NCI-H1417 treated with DMSO at 0.1 percent for 48 hours (cell line): ENCODE measurements around the gene IFI35.
"Not testable (repeated sequence)": the region's sequence is repeated elsewhere in the genome, so short reads cannot be mapped to it uniquely, and the experiment has no call there.

ENCODE experiments used
- DNase-seq: peaks from one replicate; lab custom pipeline; 2025; lab: John Stamatoyannopoulos, UW

The IFI35 gene

DNA sequence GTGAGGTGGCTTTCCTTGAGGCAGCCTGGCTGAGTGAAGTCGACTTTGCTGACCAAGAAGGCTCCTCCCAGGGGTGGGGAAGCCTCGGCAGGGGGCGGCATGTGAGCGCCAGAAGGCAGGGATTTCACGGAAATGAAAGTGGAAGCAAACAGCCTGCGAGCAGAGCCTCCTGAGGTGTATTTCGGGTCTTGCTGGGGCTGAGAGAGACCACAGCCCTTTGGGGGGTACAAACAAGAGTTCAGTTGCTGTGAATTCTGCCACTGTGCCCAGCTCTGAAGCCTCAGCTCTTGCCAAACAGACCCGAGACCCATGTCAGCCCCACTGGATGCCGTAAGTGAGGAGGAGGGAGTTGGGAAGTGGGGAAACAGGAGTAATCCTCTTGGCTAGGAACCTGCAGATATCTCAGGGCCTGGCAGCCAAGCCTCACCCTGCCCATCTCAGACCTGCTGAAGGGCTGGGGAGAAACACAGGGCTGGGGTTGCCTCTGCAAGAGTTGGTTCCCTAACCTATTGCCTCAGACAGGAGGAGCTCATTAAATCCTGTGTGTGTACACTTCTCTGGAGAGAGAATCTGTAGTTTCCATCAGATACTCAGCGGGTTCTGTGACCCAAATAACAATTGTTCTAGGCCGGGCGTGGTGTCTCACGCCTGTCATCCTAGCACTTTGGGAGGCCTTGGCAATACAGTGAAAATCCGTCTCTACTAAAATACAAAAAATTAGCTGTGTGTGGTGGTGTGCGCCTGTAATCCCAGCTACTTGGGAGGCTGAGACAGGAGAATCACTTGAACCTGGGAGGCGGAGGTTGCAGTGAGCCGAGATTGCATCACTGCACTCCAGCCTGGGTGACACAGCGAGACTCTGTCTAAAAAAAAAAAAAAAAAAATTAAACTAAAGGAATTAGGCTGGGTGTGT lies at the start of gene IFI35:
Gene IFI35, plus strand, starts transcription at position 146 of the 913 bp plus-strand sequence. Its CDS starts 164 bp downstream, at position 310.
- DNase-seq = no peak

DNA sequence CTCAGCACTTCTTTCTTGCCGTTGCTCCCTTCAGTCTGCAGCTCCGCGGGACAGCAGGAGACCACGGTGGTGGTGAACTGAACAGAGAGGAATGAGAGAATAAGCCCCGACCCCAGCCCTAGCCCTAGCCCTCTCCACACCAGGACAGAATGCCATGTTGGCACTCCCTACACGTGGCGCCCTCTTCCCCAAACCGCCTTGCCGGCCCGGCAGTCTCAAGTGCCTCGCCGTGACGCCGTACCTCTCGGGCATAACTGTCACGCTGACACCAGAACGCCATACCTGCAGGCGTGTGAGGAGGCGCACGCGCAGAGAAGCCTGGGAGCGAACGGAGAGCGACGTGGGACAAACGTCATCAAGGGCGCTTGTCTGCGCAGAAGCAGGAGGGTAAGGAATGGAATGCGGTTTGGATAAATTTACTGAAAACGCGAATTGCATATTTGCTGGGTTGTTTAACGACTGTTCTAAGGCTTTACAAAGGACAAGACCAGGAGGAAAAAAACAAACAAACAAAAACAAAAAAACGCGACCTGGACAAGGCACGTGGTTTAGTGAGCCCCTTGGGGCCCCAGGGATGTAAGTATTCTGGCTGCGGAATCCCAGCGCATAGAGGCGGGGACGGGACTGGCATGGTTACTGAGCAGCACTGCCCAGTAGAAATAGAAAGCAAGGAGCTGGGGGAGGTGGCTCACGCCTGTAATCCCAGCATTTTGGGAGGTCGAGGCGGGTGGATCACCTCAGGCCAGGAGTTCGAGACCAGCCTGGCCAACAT lies 42.2 kb upstream of the IFI35 start, which contains the start of gene AARSD1:
Gene AARSD1, minus strand, starts transcription at position 294 of the 772 bp plus-strand sequence. Its CDS starts 14 bp downstream, at position 280.
- DNase-seq = peak; percentile 54

DNA sequence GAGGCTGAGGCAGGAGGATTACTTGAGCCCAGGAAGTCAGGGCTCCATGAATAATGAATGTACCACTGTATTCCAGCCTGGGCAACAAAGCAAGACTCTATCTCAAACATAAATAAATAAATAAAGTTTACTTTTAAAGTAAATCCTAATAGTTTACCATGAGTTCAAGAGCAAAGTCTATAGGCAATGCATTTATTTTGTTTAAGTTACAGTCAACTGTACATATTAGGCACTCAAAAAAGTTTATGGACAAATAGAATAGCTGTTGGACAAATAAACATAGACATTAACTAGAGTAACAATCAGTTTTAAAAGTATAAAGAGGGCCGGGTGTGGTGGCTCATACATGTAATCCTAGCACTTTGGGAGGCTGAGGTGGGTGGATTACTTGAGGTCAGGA lies 38.7 kb upstream of the IFI35 start:
- DNase-seq = no peak

DNA sequence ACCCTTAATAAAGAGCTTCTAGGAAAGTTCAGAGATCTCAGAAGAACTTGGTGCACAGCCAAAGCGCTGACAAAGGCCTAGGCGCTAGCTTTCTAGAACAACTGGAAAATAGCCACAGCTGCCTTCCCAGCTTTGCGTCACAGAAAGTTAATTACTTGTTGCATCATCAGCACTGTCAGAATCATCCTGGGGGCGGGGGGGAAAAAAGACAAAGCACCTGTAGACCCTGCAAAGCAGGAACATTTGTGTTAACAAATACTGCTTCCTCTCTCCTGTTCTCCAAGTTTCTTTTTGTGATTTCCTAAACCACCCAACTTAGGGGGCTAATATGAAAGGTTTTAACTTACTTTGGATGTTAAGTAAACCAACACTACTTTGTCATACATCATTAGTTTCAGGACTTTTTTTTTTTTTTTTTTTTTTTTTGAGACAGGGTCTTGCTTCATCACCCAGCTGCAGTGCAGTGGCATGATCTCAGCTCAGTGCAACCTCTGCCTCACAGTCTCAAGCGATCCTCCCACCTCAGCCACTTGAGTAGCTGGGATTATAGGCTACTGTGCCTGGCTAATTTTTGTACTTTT lies 37.5 kb upstream of the IFI35 start:
- no peak for DNase-seq

DNA sequence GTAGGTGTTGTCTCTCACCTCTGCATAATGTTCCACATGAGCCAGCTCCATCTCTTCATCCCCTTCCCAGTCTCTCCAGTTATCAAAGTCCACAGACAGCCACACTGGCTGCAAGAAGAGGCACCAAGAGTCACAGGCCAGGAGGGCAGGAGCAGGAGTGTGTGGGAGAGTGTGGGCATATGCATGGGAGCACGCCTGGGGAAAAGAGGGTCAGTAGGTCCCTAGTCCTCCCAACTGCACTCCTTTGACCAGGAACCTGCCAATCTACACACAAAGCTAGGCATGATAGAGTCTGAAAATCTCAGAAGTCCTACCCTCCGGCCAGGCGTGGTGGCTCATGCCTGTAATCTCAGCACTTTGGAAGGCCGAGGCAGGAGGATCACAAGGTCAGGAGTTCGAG lies 35.0 kb upstream of the IFI35 start:
- DNase-seq = no peak

DNA sequence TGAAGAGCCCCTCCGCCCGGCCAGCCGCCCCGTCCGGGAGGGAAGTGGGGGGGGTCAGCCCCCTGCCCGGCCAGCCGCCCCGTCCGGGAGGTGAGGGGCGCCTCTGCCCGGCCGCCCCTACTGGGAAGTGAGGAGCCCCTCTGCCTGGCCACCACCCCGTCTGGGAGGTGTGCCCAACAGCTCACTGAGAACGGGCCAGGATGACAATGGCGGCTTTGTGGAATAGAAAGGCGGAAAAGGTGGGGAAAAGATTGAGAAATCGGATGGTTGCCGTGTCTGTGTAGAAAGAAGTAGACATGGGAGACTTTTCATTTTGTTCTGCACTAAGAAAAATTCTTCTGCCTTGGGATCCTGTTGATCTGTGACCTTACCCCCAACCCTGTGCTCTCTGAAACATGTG lies 33.3 kb upstream of the IFI35 start:
- not testable (repeated sequence) for DNase-seq

DNA sequence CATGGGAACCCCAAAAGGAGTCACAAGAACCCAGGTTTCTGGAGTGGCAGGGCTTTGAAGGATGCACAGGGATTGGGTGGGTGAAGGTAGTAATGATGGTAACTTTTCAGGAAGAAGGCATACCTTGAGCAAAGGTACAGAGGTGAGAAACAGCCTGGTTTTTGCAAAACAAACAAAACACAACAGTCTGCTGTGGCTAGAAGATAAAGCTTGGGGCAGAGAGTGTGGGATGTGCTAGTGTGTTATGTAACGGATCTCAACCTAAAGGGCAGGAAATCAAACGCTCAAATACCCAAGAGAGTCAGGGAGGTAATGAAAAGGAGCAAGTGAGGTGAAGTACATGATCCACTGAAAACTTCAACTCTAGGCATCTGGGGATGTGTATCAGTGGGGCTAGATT lies 31.3 kb upstream of the IFI35 start:
- DNase-seq = no peak

DNA sequence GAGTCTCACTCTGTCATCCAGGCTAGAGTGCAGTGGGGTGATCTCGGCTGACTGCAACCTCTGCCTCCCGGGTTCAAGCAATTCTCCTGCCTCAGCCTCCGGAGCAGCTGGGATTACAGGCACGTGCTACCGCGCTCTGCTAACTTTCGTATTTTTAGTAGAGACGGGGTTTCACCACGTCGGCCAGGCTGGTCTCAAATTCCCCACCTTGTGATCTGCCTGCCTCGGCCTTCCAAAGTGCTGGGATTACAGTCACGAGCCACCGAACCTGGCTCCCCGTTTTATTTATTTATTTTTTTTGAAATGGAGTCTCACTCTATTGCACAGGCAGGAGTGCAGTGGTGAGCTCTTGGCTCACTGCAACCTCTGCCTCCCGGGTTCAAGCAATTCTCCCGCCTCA lies 30.9 kb upstream of the IFI35 start:
- not testable (repeated sequence) for DNase-seq

DNA sequence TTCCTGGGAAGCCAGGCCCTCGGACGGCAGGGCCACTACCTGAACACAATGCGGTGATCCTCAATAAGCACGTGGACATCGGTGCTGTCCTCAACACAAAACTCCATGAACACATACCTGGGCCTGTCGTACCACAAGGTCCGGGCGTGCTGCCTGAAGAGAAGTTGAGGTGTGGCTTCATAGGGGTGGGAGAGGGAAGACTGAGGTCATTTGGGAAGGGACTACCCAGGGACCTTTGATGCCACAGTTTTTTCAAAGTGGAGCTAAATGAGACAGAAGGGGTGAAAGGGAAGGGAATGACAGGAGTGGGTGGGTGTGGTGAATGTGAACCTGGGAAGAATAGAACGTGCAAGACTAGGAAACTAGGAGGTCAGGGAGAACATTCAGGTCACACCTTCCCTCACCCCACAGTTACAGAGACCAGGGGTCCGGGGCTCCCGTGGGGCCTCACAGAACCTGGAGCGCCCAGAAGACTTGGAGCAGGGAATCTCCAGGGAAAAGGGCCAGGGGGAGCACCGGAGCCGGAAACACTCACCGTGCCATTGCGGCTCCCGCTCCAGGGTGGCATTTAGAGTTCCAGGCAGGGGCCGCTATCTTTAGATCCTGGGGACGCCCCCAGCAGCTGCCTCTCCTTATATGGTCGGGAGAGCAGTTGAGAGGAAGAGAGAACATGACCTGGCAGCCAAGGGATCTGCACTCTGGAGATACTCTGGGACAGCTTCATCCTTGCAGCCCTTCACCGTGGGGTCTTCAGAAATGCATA lies 26.9 kb upstream of the IFI35 start, which contains the start of gene PTGES3L:
Gene PTGES3L, minus strand, starts transcription at position 570 of the 763 bp plus-strand sequence. Its CDS starts 27 bp downstream, at position 543.
- peak; percentile 32 for DNase-seq

DNA sequence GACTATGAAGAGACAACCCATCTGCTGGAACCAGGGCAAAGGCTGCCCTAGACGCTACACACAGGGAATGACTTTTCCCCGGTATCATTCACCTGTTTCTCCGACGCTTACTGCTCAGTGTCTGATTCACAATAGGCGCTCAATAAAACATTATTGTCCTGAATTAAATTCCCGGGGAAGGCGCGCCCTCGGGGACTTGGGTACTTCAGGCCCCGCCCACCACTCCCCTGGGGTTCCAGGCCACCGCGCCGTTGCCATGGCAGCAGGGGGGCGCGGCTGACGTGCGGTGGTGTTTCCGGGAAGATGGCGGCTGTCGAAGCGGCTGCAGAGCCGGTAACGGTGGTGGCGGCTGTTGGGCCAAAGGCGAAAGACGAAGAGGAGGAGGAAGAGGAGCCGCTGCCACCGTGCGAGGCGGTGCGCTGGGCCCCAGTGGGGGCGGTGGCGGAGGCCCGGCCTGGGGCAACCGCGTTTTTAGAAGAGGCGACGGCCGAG lies 26.3 kb upstream of the IFI35 start, which contains the start of gene RUNDC1:
Gene RUNDC1, plus strand, starts transcription at position 292 of the 492 bp plus-strand sequence. Its CDS starts 12 bp downstream, at position 304.
- DNase-seq = peak; percentile 32

DNA sequence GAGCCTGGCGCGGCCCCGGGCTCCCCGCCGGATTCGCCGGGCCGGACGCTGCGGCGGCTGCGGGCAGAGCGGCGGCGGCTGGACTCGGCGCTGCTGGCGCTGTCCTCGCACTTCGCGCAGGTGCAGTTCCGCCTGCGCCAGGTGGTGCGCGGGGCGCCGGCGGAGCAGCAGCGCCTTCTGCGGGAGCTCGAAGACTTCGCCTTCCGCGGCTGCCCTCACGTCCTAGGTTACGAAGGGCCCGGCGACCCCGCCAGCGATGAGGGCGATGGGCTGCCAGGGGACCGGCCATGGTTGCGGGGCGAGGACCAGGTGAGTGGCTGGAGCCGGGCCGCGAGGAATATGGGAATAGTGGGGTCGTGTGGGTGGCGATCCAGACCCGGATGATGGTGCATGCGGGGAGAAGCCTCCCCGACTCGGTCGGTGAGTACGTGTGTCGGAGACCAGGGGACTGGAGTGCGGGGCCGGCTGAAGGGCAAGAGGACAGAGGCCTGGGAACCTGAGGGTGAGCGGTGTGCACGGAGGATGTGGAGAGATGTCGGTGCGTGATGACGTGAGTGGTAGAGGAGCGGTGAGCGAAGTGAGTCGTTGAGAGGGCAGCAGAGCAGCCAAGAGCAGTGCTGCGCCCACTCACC lies 25.7 kb upstream of the IFI35 start:
- no peak for DNase-seq

DNA sequence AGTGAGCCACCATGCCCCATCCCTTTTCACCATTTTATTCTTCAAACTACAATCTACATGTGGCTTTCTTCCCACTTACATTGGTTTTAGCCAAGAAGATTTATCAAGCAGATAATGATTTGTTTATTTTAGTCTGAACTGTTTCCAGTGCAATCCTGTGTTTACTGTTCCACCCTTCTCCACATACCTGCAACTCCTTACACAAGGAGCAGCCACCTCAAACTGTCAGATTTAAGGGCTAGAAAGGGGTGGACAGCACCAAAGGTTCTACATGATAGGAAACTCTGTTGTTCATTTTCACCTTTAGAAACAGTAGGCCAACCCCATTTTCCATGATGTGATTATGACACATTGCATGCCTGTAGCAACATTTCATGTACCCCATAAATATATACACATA lies 24.3 kb upstream of the IFI35 start:
- no peak for DNase-seq

DNA sequence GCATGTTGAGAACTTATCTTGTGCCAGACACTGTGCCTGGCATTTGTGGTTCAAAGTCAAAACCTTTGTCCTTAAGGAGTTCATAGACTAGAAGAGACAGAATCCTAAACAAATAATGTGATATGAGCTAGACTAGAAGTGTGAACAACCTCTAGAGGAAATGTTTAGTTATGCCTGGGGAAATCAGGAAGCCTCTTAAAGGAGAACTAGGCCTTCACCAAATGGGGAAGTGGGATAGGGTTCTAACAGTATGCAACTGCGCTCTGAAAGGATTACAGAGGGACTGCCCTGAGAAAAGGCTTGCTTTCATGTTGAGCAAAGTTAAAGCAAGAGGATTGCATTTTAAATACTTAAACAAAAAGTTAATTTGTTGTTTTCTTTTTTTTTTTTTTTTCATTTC lies 21.4 kb upstream of the IFI35 start:
- DNase-seq = no peak

DNA sequence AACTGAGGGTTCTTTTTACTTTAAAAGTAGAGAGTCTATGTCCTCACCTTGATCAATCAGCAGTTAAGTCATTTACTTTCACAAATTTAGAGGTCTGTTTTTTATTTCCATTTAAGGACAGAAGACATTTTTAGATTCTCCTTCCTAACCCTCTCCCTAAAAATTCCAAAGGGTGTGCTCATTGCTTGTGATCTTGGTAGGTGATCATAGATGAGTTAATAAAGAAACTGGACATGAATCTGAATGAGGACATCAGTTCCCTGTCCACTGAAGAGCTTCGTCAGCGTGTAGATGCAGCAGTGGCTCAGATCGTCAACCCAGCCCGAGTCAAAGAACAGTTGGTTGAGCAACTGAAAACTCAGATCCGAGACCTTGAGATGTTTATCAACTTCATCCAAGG lies 17.4 kb upstream of the IFI35 start:
- no peak for DNase-seq

DNA sequence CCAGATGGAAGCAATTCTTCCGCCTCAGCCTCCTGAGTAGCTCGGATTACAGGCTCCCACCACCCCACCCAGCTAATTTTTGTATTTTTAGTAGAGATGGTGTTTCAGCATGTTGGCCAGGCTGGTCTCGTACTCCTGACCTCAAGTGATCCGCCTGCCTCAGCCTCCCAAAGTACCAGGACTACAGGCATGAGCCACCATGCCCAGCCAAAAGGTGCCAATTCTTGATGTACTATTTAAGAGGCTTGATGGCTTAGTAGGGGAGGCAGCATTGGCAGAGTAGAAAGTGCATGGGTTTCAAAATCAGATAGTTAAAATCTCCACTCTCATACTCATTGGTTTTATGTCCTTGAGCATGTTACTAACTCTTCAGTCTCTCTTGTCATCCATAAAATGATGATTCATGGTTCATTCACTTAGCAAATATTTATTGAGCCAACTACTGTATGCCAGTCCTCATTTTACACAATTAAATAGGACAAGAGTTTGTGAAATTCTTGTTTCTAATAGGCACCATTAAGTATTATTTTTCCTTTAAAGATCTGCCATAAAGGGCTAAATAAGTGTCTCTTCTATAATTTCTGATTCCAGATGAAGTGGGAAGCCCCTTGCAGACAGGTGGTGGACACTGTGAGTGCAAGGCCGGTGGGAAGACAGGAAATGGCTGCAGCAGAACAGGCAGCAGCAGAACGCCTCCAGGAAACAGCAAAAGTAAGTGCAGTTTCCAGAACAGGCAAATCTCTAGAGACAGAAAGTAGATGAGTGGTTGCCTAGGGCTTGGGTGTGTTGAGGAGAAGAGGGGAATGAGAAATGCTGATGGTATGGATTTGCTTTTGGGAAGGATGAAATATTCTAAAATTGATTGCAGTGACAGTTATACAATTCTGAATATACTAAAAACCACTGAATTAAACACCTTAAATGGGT lies 16.6 kb upstream of the IFI35 start:
- no peak for DNase-seq

DNA sequence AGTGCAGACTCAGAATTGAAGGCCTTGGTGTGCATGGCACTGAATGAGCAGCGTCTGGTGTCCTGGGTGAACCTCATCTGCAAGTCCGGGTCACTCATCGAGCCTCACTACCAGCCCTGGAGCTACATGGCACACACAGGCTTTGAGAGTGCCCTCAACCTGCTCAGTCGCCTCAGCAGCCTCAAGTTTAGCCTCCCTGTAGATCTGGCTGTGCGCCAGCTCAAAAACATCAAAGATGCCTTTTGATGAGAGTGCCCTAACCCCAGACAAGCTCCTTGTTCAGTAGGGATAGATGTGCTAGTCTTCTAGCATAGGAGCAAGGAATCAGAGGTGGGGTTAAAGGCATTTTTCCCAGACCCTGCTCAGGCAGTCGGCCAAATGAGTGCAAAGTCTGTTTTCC lies 15.1 kb upstream of the IFI35 start:
- no peak for DNase-seq

DNA sequence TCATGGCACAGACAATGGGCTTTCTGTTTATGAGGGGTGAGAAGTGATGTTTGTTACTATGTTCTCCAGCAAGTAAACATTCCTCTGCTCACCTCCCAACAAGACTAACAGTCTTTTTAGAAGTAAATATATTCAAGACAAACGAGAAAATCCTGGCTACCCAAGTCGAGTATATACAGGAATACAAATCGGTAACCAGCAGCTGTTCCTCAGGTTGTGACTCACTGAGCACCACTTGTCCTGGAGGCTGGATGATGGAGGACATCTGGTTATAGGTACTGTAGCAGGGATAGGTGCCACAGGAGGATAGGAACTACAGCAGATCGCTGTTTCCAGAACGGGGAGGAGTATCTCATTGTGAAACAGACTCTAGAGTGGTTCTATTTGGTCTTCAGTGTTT lies 13.7 kb upstream of the IFI35 start:
- DNase-seq = no peak

DNA sequence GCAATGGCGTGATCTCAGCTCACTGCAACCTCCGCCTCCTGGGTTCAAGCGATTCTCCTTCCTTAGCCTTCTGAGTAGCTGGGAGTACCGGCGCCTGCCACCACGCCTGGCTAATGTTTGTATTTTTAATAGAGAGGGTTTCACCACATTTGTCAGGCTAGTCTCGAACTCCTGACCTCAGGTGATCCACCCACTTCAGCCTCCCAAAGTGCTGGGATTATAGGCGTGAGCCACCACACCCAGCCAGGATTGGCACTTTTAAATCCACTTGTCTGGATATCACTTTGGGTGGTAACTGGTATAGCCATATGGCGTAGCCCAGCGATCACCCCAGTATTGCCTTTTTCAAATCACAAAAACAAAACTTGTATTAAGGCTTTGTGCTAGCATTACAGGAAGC lies 12.7 kb upstream of the IFI35 start:
- not testable (repeated sequence) for DNase-seq

DNA sequence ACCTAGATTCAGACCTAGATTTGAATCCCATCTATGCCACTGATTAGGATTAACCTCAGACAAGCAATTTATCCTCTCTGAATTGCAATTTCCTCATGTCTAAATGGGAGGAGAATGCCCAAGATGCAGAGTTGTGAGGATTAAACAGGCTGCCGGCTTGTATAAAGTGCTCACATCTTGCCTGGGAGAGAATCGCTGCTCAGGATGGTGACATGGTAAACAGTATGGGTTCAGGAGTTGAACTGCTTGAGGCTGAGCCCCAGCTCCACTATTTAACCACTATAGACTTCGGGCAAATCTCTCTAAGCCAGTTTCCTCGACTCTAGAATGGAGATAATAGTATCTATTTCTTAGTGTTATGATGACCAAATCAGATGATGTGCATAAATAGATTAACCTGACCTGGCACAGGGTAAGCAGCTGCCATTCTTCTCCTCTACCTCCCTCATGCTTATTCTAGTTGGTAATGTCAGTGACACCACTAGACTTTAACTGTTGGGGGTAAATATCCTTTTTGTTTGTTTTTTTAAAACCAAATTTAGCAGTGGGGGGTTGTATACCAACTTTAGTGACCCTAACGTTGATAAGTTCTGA lies 9.1 kb upstream of the IFI35 start:
- DNase-seq = no peak
